Esophagus muscularis mucosa (tissue), 4 donors: Measurements from ENCODE around the gene CD36.

ENCODE experiments used
- CTCF ChIP-seq, 3 experiments: fragments of 200-600 bp in 2 of 3; fragments of 450-650 bp in 1 of 3; sonication (generic) in 2 of 3; IDR thresholded peaks; one replicate each; pipeline ENCODE4 v1.5.1; 2017 to 2019; ENCODE audit warnings: antibody characterized with exemption in 3 of 3, mild to moderate bottlenecking in 2 of 3, moderate library complexity in 1 of 3
- EP300 ChIP-seq: sonication (generic); formaldehyde crosslinking; IDR thresholded peaks from one replicate; pipeline ENCODE4 v1.6.1; 2017; ENCODE audit warnings: antibody characterized with exemption
- POLR2A ChIP-seq: fragments of 450-650 bp; IDR thresholded peaks from one replicate; pipeline ENCODE4 v1.6.1; 2017; ENCODE audit warnings: antibody characterized with exemption, moderate library complexity, mild to moderate bottlenecking, low read depth
- POLR2AphosphoS5 ChIP-seq, 2 donors: sonication (generic); formaldehyde crosslinking; IDR thresholded peaks; one replicate each; pipeline ENCODE4 v1.6.1; 2017; ENCODE audit warnings: antibody characterized with exemption in 2 of 2

GRCh38 chr7:80648031-80648600 lies 9.7 kb downstream of the CD36 start:
- TF ChIP-seq CTCF (IDR thresholded peaks at IDR 0.05) (no peak), POLR2A (no peak), POLR2AphosphoS5 (IDR thresholded peaks at IDR 0.05) (no peak), EP300 (no peak)
